Astrocyte (in vitro differentiated cells and primary cell): ENCODE data around the gene EPB41L4B. TPM values are rescaled to one million over a fixed set of nuclear protein-coding genes. Genes with fewer than 3 reads are reported as not detected.

Experiments used
- DNase-seq: peaks from one replicate; pipeline ENCODE4 v3.0.0-alpha.2; 2010; ENCODE audit warnings: low read depth
- FAIRE-seq: peaks from 2 replicates; lab custom pipeline; 2011; peaks lifted over from hg19 to GRCh38; lab: Jason Lieb, UNC
- H2AFZ ChIP-seq: 2 replicates; pipeline ENCODE4 v1.6.0; 2012; ENCODE audit warnings: low read depth, low read length, inconsistent platforms
- H3K27ac ChIP-seq: 2 replicates; pipeline ENCODE4 v1.5.1; 2011; ENCODE audit warnings: low read depth, low read length, inconsistent platforms
- H3K27me3 ChIP-seq: 2 replicates; pipeline ENCODE4 v1.6.0; 2011; ENCODE audit warnings: low read length, inconsistent platforms; ENCODE audit not compliant: insufficient read depth
- H3K36me3 ChIP-seq: 2 replicates; pipeline ENCODE4 v1.5.1; 2011; ENCODE audit warnings: low read length, inconsistent platforms; ENCODE audit not compliant: insufficient read depth
- H3K4me1 ChIP-seq: 2 replicates; pipeline ENCODE4 v1.5.1; 2011; ENCODE audit warnings: low read length, inconsistent platforms; ENCODE audit not compliant: insufficient read depth
- H3K4me2 ChIP-seq: 2 replicates; pipeline ENCODE4 v1.6.0; 2012; ENCODE audit warnings: low read length, inconsistent platforms
- H3K4me3 ChIP-seq: 2 replicates; pipeline ENCODE4 v1.5.1; 2011; ENCODE audit warnings: low read depth, mild to moderate bottlenecking, low read length, inconsistent platforms; ENCODE audit not compliant: insufficient read depth
- H3K79me2 ChIP-seq: 2 replicates; pipeline ENCODE4 v1.6.0; 2012; ENCODE audit warnings: mild to moderate bottlenecking, low read length, inconsistent platforms; ENCODE audit not compliant: insufficient read depth
- H3K9ac ChIP-seq: 2 replicates; pipeline ENCODE4 v1.6.0; 2012; ENCODE audit warnings: mild to moderate bottlenecking, low read length, inconsistent platforms
- H3K9me3 ChIP-seq: 2 replicates; pipeline ENCODE4 v1.5.1; 2012; ENCODE audit warnings: low read depth, mild to moderate bottlenecking, low read length, inconsistent platforms; ENCODE audit not compliant: insufficient read depth
- H4K20me1 ChIP-seq: 2 replicates; pipeline ENCODE4 v1.6.0; 2012; ENCODE audit warnings: low read length, inconsistent platforms; ENCODE audit not compliant: insufficient read depth
- H3K27ac Mint-ChIP-seq: one replicate; pipeline ENCODE4 v1.8.0; 2021; ENCODE audit warnings: mild to moderate bottlenecking, mixed read lengths; ENCODE audit not compliant: unreplicated experiment
- H3K27me3 Mint-ChIP-seq: one replicate; pipeline ENCODE4 v1.8.0; 2021; ENCODE audit warnings: low read depth, mixed read lengths; ENCODE audit not compliant: unreplicated experiment
- H3K36me3 Mint-ChIP-seq: one replicate; pipeline ENCODE4 v1.8.0; 2021; ENCODE audit warnings: low read depth, mixed read lengths; ENCODE audit not compliant: unreplicated experiment
- H3K4me1 Mint-ChIP-seq: one replicate; pipeline ENCODE4 v1.8.0; 2021; ENCODE audit warnings: low read depth, mixed read lengths; ENCODE audit not compliant: unreplicated experiment
- H3K4me3 Mint-ChIP-seq: one replicate; pipeline ENCODE4 v1.8.0; 2021; ENCODE audit warnings: mild to moderate bottlenecking, moderate library complexity, mixed read lengths; ENCODE audit not compliant: unreplicated experiment
- H3K9me3 Mint-ChIP-seq: one replicate; pipeline ENCODE4 v1.8.0; 2021; ENCODE audit warnings: mild to moderate bottlenecking, mixed read lengths; ENCODE audit not compliant: unreplicated experiment
- CTCF ChIP-seq: IDR thresholded peaks from 2 replicates; pipeline ENCODE4 v1.5.1; 2011; ENCODE audit warnings: low read depth, mild to moderate bottlenecking, inconsistent platforms, low read length, moderate library complexity; ENCODE audit not compliant: insufficient read depth
- EZH2 ChIP-seq: IDR thresholded peaks from 2 replicates; pipeline ENCODE4 v1.6.1; 2012; ENCODE audit warnings: mild to moderate bottlenecking, low read length, inconsistent platforms; ENCODE audit not compliant: insufficient read depth
- total RNA-seq: library from RNA; stranded (reverse); gene quantifications from 2 replicates; pipeline ENCODE4 v1.2.1, GENCODE V29; 2021

Gene EPB41L4B
- total RNA-seq, 1 donor from 2014 or later: 2.0 TPM

GRCh38 chr9:109124121-109124520 lies 196.7 kb downstream of the EPB41L4B start:
- H3K27me3 ChIP-seq: no peaks in the 10 kb centered on the region
- no peak overlapping the region for H2AFZ ChIP-seq
- H3K27me3 Mint-ChIP-seq: peaks cover 6% of the 10 kb centered on the region
- H3K4me3 ChIP-seq: no peak overlapping the region
- no peaks in the 10 kb centered on the region for H3K36me3 Mint-ChIP-seq
- H3K36me3 ChIP-seq: no peaks in the 10 kb centered on the region
- no peaks in the 10 kb centered on the region for H3K9me3 ChIP-seq
- H4K20me1 ChIP-seq: peaks cover 3% of the 10 kb centered on the region
- no peaks in the 10 kb centered on the region for H3K4me1 Mint-ChIP-seq
- H3K4me1 ChIP-seq: no peaks in the 10 kb centered on the region
- TF ChIP-seq EZH2: no peak
- TF ChIP-seq CTCF: no peak
- no peak for FAIRE-seq
- H3K79me2 ChIP-seq: peaks cover 5% of the 10 kb centered on the region
- DNase-seq: no peak
- no peak overlapping the region for H3K4me3 Mint-ChIP-seq
- no peak overlapping the region for H3K4me2 ChIP-seq
- no peak overlapping the region for H3K27ac Mint-ChIP-seq
- no peak overlapping the region for H3K9ac ChIP-seq
- no peak overlapping the region for H3K27ac ChIP-seq
- no peaks in the 10 kb centered on the region for H3K9me3 Mint-ChIP-seq

- no peak overlapping the region for H2AFZ ChIP-seq
- peaks cover 14% of the 10 kb centered on the region for H4K20me1 ChIP-seq
- TF ChIP-seq EZH2 (no peak), CTCF (no peak)
- H3K79me2 ChIP-seq: peaks cover 16% of the 10 kb centered on the region
- no peaks in the 10 kb centered on the region for H3K36me3 ChIP-seq
- no peaks in the 10 kb centered on the region for H3K27me3 ChIP-seq
- Mint-ChIP-seq H3K4me1 (peaks cover 5% of the 10 kb centered on the region), H3K9me3 (no peaks in the 10 kb centered on the region), H3K4me3 (no peak overlapping the region), H3K27me3 (peaks cover 6% of the 10 kb centered on the region), H3K36me3 (no peaks in the 10 kb centered on the region), H3K27ac (no peak overlapping the region)
- DNase-seq: no peak
- no peak overlapping the region for H3K4me2 ChIP-seq
- H3K9me3 ChIP-seq: no peaks in the 10 kb centered on the region
- no peak overlapping the region for H3K4me3 ChIP-seq
- no peak overlapping the region for H3K27ac ChIP-seq
- H3K4me1 ChIP-seq: peaks cover 8% of the 10 kb centered on the region
- FAIRE-seq: no peak
- no peak overlapping the region for H3K9ac ChIP-seq
These were observed 197.9 kb downstream of the EPB41L4B start for GRCh38 chr9:109122726-109123621.

Other genes with a start within 250 kb of the EPB41L4B start
- gene TMEM245, start 201.1 kb downstream of the EPB41L4B start, total RNA-seq: 52.2 and 54.1 TPM in 2 replicates
- gene FRRS1L, start 153.8 kb downstream of the EPB41L4B start, total RNA-seq: 0.43 and 1.1 TPM in 2 replicates
- gene PTPN3, start 177.2 kb upstream of the EPB41L4B start, total RNA-seq: 0.79 and 1.1 TPM in 2 replicates